ENCODE results near the gene PLAC9. TPM values are rescaled to one million over a fixed set of nuclear protein-coding genes. Genes with fewer than 3 reads are reported as not detected.

PLAC9 gene
- polyA plus RNA-seq, 1 experiment, result 19.3 TPM

GRCh38 chr10:80168679-80169380 is 36.3 kb downstream of the PLAC9 start:
- peaks cover 56% of the 10 kb centered on the region for H3K36me3 ChIP-seq (ENCODE audit: control insufficient read depth, insufficient read depth, low read length)
- no peaks in the 10 kb centered on the region for H3K27me3 ChIP-seq (ENCODE audit: control insufficient read depth, insufficient read depth, low read length)
- H3K4me3 ChIP-seq (ENCODE audit: low read depth, low read length), result no peak overlapping the region
- TF ChIP-seq, protein P1, sequence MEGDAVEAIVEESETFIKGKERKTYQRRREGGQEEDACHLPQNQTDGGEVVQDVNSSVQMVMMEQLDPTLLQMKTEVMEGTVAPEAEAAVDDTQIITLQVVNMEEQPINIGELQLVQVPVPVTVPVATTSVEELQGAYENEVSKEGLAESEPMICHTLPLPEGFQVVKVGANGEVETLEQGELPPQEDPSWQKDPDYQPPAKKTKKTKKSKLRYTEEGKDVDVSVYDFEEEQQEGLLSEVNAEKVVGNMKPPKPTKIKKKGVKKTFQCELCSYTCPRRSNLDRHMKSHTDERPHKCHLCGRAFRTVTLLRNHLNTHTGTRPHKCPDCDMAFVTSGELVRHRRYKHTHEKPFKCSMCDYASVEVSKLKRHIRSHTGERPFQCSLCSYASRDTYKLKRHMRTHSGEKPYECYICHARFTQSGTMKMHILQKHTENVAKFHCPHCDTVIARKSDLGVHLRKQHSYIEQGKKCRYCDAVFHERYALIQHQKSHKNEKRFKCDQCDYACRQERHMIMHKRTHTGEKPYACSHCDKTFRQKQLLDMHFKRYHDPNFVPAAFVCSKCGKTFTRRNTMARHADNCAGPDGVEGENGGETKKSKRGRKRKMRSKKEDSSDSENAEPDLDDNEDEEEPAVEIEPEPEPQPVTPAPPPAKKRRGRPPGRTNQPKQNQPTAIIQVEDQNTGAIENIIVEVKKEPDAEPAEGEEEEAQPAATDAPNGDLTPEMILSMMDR (IDR thresholded peaks at IDR 0.05; ENCODE audit: insufficient read depth, low read depth, low read length), result peak; percentile 20; the same call in 1 of the 2 replicates
- ChIA-PET POLR2A (no interaction called here), CTCF (interaction anchor here (0.5 to 1.5 kb wide), 3 partner anchors 10 to 52 kb away, joined by 3 to 5 read pairs (median 4); no protein-coding TSS in a partner anchor)
- DNase-seq (ENCODE audit: low read depth), result no peak

DNA sequence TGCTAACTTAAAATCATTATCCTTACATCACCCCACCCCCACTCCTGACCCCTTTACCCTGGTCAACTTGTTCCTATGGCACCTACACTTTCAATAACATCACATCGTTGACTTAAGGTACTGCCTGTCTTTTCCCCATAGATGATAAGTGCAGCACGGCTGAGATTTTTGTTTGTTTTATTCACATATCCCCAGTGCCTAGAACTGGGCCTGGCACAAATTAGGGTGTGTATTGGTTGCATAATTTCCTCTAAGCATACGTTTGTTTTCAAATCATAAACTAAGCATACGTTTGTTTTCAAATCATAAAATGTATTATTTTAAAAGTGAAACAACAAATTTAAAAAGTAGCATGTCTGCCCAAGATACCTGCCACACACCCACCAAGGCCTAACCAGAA is 37.5 kb downstream of the PLAC9 start:
- ChIA-PET POLR2A (no interaction called here), CTCF (no interaction called here)
- no peaks in the 10 kb centered on the region for H3K27me3 ChIP-seq (ENCODE audit: control insufficient read depth, insufficient read depth, low read length)
- TF ChIP-seq, protein P1 (IDR thresholded peaks at IDR 0.05; ENCODE audit: insufficient read depth, low read depth, low read length), result no peak
- H3K4me3 ChIP-seq (ENCODE audit: low read depth, low read length), result no peak overlapping the region
- peaks cover 52% of the 10 kb centered on the region for H3K36me3 ChIP-seq (ENCODE audit: control insufficient read depth, insufficient read depth, low read length)
- no peak for DNase-seq (ENCODE audit: low read depth)

GRCh38 chr10:80170641-80171040 is 38.1 kb downstream of the PLAC9 start:
- TF ChIP-seq, protein P1 (IDR thresholded peaks at IDR 0.05; ENCODE audit: insufficient read depth, low read depth, low read length), result no peak
- CTCF ChIA-PET, result no interaction called here
- peaks cover 51% of the 10 kb centered on the region for H3K36me3 ChIP-seq (ENCODE audit: control insufficient read depth, insufficient read depth, low read length)

GRCh38 chr10:80171248-80171660 is 38.7 kb downstream of the PLAC9 start:
- Histone ChIP-seq H3K27me3 (ENCODE audit: control insufficient read depth, insufficient read depth, low read length) (no peaks in the 10 kb centered on the region), H3K36me3 (ENCODE audit: control insufficient read depth, insufficient read depth, low read length) (peaks cover 49% of the 10 kb centered on the region), H3K4me3 (ENCODE audit: low read depth, low read length) (no peak overlapping the region)
- ChIA-PET POLR2A (no interaction called here), CTCF (no interaction called here)
- TF ChIP-seq, protein P1 (IDR thresholded peaks at IDR 0.05; ENCODE audit: insufficient read depth, low read depth, low read length), result no peak
- DNase-seq (ENCODE audit: low read depth), result no peak

More at GRCh38 chr10:80170641-80171040, 38.1 kb downstream of the PLAC9 start:
- no peak for DNase-seq (ENCODE audit: low read depth)
- Histone ChIP-seq H3K4me3 (ENCODE audit: low read depth, low read length) (no peak overlapping the region), H3K27me3 (ENCODE audit: control insufficient read depth, insufficient read depth, low read length) (no peaks in the 10 kb centered on the region)
- POLR2A ChIA-PET, result no interaction called here

GRCh38 chr10:80172896-80173295 is 40.4 kb downstream of the PLAC9 start:
- POLR2A ChIA-PET, result no interaction called here
- CTCF ChIA-PET, result interaction anchor here (1.1 kb wide), 1 partner anchor 8 kb away, joined by 3 read pairs; no protein-coding TSS in a partner anchor
- H3K27me3 ChIP-seq (ENCODE audit: control insufficient read depth, insufficient read depth, low read length), result no peaks in the 10 kb centered on the region
- TF ChIP-seq, protein P1 (IDR thresholded peaks at IDR 0.05; ENCODE audit: insufficient read depth, low read depth, low read length), result no peak
- DNase-seq (ENCODE audit: low read depth), result no peak
- peaks cover 40% of the 10 kb centered on the region for H3K36me3 ChIP-seq (ENCODE audit: control insufficient read depth, insufficient read depth, low read length)
- no peak overlapping the region for H3K4me3 ChIP-seq (ENCODE audit: low read depth, low read length)

Data from BJ (cell line).